GM12875 (cell line): ENCODE results near the gene PRKAB1.

Experiments used
- H3K4me3 ChIP-seq: one replicate; pipeline ENCODE4 v1.5.1; 2011; ENCODE audit warnings: low read depth, low read length, control low read depth
- CTCF ChIP-seq: IDR thresholded peaks from 2 replicates; pipeline ENCODE4 v1.5.1; 2011; ENCODE audit warnings: low read depth, mild to moderate bottlenecking, control low read depth, inconsistent platforms, low read length, moderate library complexity, borderline replicate concordance; ENCODE audit not compliant: insufficient read depth

Gene PRKAB1

DNA sequence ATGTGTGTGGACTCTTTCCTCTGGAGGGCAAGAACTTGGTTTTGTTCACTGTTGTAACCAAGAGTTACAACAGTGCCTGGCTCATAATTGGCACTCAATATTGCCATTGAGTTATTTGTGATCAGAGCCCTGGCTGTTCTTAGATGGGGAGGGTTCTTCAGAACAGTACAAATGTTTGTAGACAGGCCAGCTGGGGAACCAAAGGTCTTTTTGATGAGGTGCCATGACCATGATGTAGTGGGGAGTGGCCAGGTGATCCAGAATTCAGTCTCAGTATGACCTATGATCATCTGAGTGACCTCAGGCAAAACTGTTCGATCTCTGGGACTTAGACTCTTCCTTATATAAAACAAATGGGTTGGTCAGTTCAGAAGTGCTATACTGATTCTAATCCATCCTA lies 3.3 kb upstream of the PRKAB1 start:
- no peak overlapping the region for H3K4me3 ChIP-seq
- no peak for TF ChIP-seq CTCF

GRCh38 chr12:119665164-119665929 lies 2.6 kb upstream of the PRKAB1 start:
- H3K4me3 ChIP-seq = no peak overlapping the region

GRCh38 chr12:119666226-119666795 lies 1.6 kb upstream of the PRKAB1 start:
- no peak overlapping the region for H3K4me3 ChIP-seq
- TF ChIP-seq CTCF = no peak

More at GRCh38 chr12:119665164-119665929, 2.6 kb upstream of the PRKAB1 start:
- no peak for TF ChIP-seq CTCF

- TF ChIP-seq CTCF = no peak
- H3K4me3 ChIP-seq = no peak overlapping the region
Observed at GRCh38 chr12:119666900-119667576, 895 bp upstream of the PRKAB1 start.

- peak overlapping the region; percentile 82 for H3K4me3 ChIP-seq
- TF ChIP-seq CTCF = no peak
Observed at GRCh38 chr12:119668324-119668841, 450 bp downstream of the PRKAB1 start.

DNA sequence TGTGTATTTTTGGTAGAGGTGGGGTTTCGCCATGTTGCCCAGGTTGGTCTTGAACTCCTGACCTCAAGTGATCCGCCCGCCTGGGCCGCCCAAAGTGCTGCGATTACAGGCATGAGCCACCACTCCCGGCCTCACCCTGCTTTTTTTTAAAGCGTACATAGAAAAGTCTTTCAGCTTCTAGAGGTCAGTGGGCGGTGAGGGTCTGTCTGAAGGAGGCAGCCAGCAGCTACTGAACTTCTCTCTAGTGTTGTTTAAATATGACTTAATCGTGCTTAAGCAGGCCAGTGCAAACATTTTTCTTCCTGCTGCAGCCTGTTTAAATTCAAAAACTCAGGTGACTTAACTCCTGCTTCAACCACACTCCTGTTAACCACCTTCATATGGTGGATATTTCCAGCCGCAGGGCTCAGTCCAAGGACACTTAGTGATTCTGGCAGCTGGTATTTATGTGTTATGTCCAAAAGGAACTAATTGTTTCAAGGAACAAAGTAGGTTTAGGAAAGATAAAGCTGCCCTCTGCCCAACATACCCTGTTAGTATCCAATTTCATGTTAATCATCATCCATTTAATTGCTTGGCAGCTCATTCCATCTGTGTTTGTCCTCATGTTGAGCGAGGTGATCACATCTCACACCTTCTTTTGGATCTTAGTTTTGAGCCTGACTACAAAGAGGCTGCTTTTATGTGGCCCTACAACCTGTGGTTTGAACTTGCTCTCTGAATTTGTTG lies 2.0 kb downstream of the PRKAB1 start:
- TF ChIP-seq CTCF = no peak
- H3K4me3 ChIP-seq = peak overlapping the region; percentile 13
